ENCODE measurements around the gene KCNG4. TPM values are rescaled to one million over a fixed set of nuclear protein-coding genes. Genes with fewer than 3 reads are reported as not detected.

KCNG4 gene
- total and polyA plus RNA-seq, 12 donors = not detected

DNA sequence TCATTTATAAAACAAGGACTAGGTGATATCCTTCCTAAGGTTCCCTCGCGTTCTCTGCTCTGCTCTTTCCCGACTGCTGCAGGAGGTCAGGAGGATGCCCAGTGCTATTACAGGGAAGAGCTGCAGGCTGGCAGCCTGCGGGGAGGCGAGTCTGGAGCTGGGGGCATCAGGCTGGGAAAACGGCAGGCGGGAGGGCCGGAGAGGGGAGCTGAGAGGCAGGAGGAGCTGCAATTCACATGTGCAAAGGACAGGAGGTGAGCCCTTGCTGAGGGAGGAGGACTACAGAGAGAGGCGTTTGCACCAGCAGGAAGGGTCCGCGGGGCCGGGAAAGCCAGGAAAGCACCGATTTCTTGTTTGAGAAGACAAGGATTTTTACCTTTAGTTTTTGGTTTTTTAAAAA, 40.7 kb downstream of the KCNG4 start:
- Histone ChIP-seq H3K4me3 (no peak overlapping the region), H3K36me3 (no peaks in the 10 kb centered on the region), H3K9me3 (no peaks in the 10 kb centered on the region), H3K4me1 (peaks cover 0 to 19% (median 0%) of the 10 kb centered on the region in 9 donors), H3K27ac (peak overlapping the region in 1 of 10 donors; percentile 54), H3K27me3 (peaks cover 0 to 33% (median 0%) of the 10 kb centered on the region in 7 donors)
- intact Hi-C loops (cut with DNase I) = no loop called here
- TF ChIP-seq, protein P1, sequence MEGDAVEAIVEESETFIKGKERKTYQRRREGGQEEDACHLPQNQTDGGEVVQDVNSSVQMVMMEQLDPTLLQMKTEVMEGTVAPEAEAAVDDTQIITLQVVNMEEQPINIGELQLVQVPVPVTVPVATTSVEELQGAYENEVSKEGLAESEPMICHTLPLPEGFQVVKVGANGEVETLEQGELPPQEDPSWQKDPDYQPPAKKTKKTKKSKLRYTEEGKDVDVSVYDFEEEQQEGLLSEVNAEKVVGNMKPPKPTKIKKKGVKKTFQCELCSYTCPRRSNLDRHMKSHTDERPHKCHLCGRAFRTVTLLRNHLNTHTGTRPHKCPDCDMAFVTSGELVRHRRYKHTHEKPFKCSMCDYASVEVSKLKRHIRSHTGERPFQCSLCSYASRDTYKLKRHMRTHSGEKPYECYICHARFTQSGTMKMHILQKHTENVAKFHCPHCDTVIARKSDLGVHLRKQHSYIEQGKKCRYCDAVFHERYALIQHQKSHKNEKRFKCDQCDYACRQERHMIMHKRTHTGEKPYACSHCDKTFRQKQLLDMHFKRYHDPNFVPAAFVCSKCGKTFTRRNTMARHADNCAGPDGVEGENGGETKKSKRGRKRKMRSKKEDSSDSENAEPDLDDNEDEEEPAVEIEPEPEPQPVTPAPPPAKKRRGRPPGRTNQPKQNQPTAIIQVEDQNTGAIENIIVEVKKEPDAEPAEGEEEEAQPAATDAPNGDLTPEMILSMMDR (IDR thresholded peaks at IDR 0.05) = no peak
- no peak for DNase-seq
- ATAC-seq = no peak
- WGBS, 2 donors = 55 to 63% methylated on average over 13 of the region's 13 CpGs

DNA sequence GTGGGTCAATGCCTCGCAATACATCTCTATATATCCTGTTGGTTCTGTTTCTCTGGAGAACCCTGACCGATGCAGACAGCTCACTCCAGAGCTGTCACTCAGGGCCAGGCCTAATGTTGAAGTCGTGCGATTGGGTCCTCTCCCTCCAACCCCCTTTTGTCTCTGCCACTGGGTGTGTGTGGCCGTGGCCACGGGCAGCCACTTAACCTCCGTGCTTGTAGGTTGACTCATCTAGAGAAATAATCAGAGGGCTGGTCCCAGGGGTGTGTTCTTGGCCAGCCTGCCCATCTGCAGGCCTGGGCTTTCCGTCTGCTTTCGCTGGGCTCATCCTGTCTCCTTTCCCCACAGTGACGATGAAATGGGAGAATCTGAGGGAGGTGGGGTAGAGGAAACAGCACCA, 41.4 kb downstream of the KCNG4 start:
- peaks cover 0 to 19% (median 0%) of the 10 kb centered on the region in 9 donors for H3K4me1 ChIP-seq
- H3K27me3 ChIP-seq = peaks cover 0 to 33% (median 0%) of the 10 kb centered on the region in 7 donors
- H3K36me3 ChIP-seq = no peaks in the 10 kb centered on the region
- TF ChIP-seq, protein P1 (IDR thresholded peaks at IDR 0.05) = no peak
- H3K27ac ChIP-seq = no peak overlapping the region
- intact Hi-C loops (cut with DNase I) = no loop called here
- ATAC-seq (no peak), DNase-seq (no peak)
- no peak overlapping the region for H3K4me3 ChIP-seq
- no peaks in the 10 kb centered on the region for H3K9me3 ChIP-seq
- WGBS, 2 donors = 46 to 73% methylated on average over 10 of the region's 10 CpGs

- peaks cover 0 to 33% (median 0%) of the 10 kb centered on the region in 7 donors for H3K27me3 ChIP-seq
- no peak overlapping the region for H3K27ac ChIP-seq
- H3K4me3 ChIP-seq = no peak overlapping the region
- H3K9me3 ChIP-seq = no peaks in the 10 kb centered on the region
- H3K4me1 ChIP-seq = peaks cover 0 to 19% (median 0%) of the 10 kb centered on the region in 9 donors
- H3K36me3 ChIP-seq = no peaks in the 10 kb centered on the region
- ATAC-seq (no peak), DNase-seq (no peak)
- WGBS, 2 donors = 93 to 95% methylated on average over 14 of the region's 14 CpGs
- TF ChIP-seq, protein P1 (IDR thresholded peaks at IDR 0.05) = no peak
- intact Hi-C loops (cut with DNase I) = no loop called here
Observed at GRCh38 chr16:84197466-84198128, 42.2 kb downstream of the KCNG4 start.

DNA sequence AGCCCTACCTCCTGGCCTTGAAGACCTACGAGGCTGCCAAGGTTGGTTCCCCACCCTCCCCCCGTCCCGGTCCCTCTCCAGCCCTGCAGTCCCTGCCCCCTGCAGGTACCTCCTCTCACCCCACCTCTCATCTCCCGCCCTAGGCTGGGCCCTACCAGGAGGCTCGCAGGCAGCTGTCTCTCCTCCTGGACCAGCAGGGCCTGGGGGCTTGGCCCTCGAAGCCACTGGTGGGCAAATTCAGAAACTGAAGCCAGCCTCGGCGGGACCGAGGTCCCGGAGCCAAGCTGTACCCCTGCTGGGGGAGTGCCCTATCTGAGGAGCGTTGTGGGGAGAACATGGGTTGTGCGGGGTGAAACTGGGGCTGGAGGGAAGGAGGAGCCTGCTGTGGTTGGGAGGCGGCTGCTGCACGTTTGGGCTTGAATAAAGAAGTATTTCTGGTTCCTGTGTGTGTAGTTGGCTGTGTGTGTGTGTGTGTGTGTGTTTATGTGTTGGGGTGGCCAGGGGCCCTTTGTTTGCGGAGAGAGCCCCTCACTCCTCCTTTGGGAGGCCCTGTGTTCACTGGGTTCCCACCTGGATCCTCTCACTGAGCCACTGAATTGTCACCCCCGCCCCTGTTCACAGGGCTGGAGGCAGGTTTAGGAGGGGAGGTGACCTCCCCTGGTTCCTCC, 43.0 kb downstream of the KCNG4 start:
- H3K36me3 ChIP-seq = no peaks in the 10 kb centered on the region
- 74 to 81% methylated on average over 16 of the region's 16 CpGs for WGBS, 2 donors
- TF ChIP-seq, protein P1 (IDR thresholded peaks at IDR 0.05) = no peak

More for the DNA sequence above, 43.0 kb downstream of the KCNG4 start:
- Histone ChIP-seq H3K9me3 (no peaks in the 10 kb centered on the region), H3K27ac (no peak overlapping the region), H3K27me3 (peaks cover 0 to 33% (median 0%) of the 10 kb centered on the region in 7 donors), H3K4me3 (no peak overlapping the region), H3K4me1 (peaks cover 0 to 19% (median 0%) of the 10 kb centered on the region in 9 donors)
- intact Hi-C loops (cut with DNase I) = no loop called here
- ATAC-seq (no peak), DNase-seq (no peak)
